Hair follicle dermal papilla cell (primary cell): ENCODE data around the gene FKBP4. TPM values are rescaled to one million over a fixed set of nuclear protein-coding genes. Genes with fewer than 3 reads are reported as not detected.

Source experiments
- total RNA-seq: library from RNA; depleted of rRNA; stranded (reverse); fragments of >200 nt; gene quantifications from 2 replicates; pipeline ENCODE4 v1.2.3, GENCODE V29; 2012

Gene FKBP4, protein sequence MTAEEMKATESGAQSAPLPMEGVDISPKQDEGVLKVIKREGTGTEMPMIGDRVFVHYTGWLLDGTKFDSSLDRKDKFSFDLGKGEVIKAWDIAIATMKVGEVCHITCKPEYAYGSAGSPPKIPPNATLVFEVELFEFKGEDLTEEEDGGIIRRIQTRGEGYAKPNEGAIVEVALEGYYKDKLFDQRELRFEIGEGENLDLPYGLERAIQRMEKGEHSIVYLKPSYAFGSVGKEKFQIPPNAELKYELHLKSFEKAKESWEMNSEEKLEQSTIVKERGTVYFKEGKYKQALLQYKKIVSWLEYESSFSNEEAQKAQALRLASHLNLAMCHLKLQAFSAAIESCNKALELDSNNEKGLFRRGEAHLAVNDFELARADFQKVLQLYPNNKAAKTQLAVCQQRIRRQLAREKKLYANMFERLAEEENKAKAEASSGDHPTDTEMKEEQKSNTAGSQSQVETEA
- 18.0 and 19.3 TPM in 2 replicates for total RNA-seq

DNA sequence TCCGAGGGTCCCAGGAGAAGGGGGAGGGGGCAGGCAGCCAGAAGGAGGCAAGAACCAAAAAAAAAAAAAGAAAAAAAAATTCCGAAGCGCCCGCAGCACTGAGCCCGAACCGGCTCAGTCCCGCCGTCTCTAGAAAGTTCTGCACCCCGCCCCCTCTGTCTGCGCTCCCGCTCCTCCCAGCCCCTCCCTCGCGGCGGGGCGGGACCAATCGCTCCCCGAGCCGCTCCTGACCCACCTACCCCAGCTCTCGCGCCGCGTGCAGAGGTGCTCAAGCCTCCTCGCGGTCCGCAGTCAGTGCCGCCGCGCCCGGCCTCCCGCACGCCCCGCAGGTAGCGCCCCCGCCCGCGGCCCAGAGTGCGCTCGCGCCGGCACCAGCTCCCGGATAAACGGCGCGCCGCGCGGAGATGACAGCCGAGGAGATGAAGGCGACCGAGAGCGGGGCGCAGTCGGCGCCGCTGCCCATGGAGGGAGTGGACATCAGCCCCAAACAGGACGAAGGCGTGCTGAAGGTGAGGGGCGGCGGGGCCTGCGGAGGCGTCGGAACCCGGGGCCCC is at the start of gene FKBP4:
Gene FKBP4 (plus strand): TSS at position 235 of the 554 bp plus-strand sequence. CDS start 170 bp downstream, at position 405.

DNA sequence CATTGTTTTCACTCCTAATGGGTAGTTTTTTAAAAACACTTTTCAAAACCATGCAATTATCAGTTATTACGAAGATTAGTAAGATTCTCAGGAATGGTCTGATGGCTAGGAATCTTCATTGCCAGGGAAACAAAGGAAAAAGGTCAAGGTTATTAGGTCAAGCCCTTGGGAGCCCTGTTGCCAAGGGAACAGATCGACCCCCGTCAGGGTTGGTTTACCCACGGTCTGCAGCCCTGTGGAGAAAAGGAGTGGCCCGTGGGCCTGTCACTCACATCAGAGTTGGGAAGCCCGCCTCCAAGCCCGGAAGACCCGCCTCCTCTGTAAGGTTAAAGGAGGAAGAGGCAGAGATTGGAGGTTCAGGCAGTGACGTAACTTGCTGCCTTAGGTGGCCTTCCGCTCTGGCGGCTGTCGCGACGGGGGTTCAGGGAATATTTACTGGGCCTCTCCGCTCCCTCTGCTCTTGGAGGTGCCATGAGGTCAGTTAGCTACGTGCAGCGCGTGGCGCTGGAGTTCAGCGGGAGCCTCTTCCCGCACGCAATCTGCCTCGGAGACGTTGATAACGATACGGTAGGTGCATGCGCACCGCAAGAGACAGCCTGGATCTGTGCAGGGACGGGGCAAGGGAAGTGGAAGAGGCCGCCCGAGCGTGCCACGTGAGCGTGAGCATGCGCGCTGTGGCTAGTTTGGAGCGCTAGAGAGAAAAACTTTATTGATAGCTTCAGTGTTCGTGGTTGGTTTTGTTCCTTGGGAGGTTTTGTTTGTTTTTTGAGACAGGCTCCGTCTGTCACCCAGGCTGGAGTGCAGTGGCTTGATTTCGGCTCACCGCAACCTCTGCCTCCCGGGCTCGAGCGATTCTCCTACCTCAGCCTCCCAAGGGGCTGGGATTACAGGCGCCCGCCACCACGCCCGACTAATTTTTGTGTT is 17.8 kb downstream of the FKBP4 start, which contains the start of gene ITFG2:
Gene ITFG2 (plus strand): TSS at position 379 of the 924 bp plus-strand sequence. CDS start 93 bp downstream, at position 472.

DNA sequence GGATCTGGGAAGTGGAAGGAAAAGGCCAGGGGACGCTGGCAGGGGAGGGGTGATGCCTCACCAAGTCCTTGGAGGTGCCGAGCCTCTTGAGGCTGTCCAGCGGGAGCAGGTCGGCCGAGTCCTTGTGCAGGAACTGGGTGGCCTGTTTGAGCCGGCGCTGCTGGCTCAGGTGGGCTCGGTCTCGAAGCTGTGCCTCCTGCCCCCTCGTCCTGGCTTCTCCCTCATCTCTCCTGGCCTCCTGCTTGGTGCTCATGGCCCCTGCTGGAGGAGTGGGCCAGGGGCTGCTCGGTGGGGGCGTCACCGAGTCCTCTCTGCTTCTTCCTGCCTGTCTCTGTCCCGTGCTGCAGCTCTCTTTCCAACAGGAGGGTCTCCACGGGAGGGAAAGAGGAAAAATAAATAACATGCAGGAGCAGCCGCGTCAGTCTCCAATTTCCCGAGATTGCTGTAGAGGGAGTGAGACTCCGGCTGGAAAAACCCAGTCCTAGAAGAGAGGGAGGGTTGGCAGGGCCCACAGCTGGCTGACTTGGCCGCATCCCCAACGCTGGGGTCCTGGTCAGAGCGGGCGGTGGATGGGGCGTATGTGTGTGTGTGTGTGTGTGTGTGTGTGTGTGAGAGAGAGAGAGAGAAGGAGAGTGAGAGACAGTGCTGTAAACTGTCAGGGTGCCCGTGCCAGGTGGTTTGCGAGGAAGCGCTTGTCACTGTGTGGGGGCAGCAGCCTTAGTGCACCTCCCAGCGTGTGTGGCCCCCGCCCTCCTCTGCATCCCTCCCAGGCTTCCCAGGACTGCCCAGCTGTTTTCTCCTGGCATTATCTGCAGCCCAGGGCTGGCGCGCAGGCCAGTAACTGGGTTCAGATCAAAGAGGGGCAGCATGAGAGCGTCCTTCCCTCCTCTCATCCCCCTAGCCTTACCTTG is 40.1 kb downstream of the FKBP4 start, which contains the start of gene NRIP2:
Gene NRIP2 (minus strand): TSS at position 455 of the 911 bp plus-strand sequence. CDS start 52 bp downstream, at position 403.

Other genes starting within 250 kb of the FKBP4 start
- 21.1 and 25.3 TPM in 2 replicates for gene ITFG2, start 17.7 kb downstream of the FKBP4 start, total RNA-seq
- gene NRIP2, start 40.1 kb downstream of the FKBP4 start, total RNA-seq, result under 0.01 TPM in 1 of 2 replicates, not detected in the other
- gene TEX52, start 62.1 kb downstream of the FKBP4 start, total RNA-seq, result not detected in 2 replicates
- gene FOXM1, start 82.2 kb downstream of the FKBP4 start, total RNA-seq, result 7.6 and 9.8 TPM in 2 replicates
- 23.6 and 24.8 TPM in 2 replicates for gene RHNO1, start 82.3 kb downstream of the FKBP4 start, total RNA-seq
- 59.4 and 72.3 TPM in 2 replicates for gene TULP3, start 95.9 kb downstream of the FKBP4 start, total RNA-seq
- gene TEAD4, start 164.4 kb downstream of the FKBP4 start, total RNA-seq, result 18.9 and 26.1 TPM in 2 replicates